NCI-H526 (cell line): Measurements from ENCODE around the gene PAX2.
A peak's percentile ranks its signal among the peaks of the same experiment; 100 is the strongest.

Source experiments
- DNase-seq, 2 experiments: peaks; one replicate each; lab custom pipeline; 2025; lab: John Stamatoyannopoulos, UW

Gene PAX2

DNA sequence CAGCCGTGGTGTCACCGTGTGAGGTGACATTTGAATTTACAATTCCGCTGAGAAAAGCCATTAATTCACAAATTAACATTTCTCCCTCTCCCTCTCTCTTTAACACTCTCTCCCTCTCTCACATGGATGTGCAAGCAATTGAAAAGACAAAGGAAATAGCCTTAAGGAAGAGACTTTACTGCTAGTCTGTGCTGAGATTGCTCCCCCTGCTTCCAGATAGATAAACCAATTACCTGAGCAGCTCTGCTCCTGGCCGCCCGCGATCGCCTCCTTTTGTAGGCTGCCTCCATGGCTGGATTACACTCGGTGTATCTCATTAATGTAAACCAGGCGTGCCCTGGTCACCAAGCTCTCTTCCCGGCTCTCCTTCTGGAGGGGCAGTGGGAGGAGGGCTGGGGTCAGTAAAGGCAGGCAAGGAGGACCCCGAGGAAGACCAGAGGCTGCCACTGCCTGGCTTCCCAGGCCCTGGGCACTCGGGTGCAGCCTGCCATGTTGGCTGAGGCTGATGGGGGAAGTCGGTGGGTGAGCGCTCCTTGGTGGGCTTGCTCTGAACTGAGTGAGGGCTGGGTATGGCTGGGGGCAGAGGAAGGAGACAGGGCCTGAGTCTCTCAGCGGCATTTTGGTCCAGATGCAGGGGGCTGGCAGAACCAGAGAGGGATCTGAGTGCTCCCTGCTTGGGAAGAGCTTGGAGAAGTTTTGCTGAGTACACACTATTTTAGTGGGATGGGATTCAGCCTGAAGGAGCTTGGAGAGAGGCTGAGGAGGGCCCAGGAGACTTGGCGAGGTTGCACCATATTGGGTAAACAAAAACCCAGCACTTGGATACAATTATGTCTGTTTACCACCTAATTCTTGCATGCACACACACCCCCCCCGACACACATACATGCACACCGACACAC is 42.9 kb downstream of the PAX2 start:
- peak in 1 of 2 experiments; percentile 28 for DNase-seq

- peak; percentile 14 to 22 for DNase-seq
These were observed 45.4 kb downstream of the PAX2 start for GRCh38 chr10:100790761-100791208.

DNA sequence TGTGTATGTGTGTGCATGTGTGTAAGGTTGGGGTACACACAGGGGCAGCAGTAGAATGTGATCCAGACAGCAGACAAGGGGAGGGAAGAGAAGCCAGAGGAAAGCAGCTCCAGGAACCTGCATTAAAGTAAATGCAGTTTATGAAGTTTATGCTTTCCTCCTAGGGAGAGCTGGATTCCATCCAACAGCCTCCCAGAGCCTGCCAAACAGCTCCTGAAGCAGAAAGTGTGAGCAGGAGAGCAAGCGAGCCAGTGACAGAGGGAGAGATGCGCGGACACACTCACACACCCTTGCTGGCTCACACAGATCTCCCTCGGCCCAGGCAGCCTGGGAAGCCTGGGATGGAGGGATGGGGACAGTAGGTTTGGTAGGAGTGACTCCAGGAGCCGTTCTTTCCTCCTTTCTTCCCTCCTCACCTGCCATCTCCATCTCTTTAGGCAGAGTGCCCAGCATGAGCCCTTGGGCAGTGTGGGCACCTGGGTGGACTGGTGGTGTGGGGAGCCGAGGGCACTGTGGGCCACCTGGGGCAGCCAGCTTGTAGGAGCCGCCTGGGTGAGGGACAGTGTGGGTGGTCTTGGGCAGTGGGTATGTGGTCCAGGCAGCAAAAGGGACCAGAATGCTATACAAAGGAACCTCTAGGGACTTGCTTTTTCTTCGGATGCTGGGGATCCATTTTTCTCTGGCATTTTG is 46.1 kb downstream of the PAX2 start:
- no peak for DNase-seq

GRCh38 chr10:100792574-100792973 is 47.2 kb downstream of the PAX2 start:
- peak; percentile 68 to 84 for DNase-seq

- DNase-seq: no peak
These were observed 47.7 kb downstream of the PAX2 start for GRCh38 chr10:100793055-100793454.

- no peak for DNase-seq
These were observed 54.5 kb downstream of the PAX2 start for GRCh38 chr10:100799881-100800280.

- no peak for DNase-seq
These were observed 55.5 kb downstream of the PAX2 start for GRCh38 chr10:100800931-100801330.

GRCh38 chr10:100802196-100802595 is 56.8 kb downstream of the PAX2 start:
- no peak for DNase-seq

DNA sequence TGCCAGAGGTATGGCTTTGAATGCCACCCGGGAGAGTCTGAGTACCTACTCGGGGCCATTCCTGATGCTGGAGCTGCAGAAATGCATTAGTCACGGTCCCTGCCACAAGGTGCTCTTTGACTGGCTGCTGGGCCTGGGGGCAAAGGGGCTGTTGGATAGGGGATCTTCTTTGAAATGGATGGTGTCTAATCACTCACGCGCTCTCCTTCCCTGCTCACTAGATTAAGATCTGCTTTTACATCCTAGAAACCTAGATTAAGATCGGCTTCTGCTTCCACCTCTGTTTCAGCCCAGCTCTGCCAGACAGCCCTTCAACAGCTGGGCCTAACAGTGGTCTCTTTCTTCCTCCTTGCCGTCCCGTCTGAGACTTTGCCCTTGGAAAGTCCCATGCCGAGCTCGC is 57.2 kb downstream of the PAX2 start:
- no peak for DNase-seq

DNA sequence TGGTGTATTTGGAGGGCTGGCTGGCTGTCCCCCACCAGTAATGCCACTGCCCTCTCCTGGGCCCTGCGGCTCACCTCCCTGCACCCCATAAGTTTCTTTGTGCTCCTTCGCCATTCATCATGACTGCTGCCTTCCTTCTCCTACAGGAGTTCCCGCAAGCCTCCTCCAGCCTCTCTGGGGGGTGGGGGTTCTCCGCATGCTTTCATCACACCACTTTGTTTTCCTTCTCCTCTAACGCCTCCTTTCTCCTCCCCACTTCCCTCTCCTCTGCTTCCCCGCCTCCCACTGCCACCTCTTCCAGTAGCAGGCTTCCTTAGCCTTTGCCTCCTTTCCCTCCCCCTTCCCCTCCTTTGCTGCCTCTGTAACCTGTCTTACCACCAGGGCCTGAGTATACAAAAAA is 58.1 kb downstream of the PAX2 start:
- DNase-seq: no peak

DNA sequence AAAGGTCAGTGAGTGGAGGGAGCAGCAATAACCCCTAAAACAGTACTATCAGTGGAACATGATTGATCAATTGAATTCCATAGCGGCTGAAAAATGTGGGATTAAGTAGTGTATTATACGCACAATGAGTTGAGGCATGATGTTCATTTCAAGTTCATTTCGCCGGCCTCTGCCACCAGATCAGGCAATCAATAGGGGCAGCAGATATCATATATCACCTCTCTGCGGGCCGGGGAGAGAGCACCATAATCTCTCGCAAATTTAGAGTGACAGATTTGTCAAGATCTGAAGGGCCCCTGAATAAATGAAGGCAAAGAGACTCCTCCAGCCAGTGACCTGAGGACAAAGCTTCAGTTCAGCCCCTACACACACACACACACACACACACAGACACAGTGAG is 58.5 kb downstream of the PAX2 start:
- no peak for DNase-seq

GRCh38 chr10:100805543-100806355 is 60.4 kb downstream of the PAX2 start:
- no peak for DNase-seq

DNA sequence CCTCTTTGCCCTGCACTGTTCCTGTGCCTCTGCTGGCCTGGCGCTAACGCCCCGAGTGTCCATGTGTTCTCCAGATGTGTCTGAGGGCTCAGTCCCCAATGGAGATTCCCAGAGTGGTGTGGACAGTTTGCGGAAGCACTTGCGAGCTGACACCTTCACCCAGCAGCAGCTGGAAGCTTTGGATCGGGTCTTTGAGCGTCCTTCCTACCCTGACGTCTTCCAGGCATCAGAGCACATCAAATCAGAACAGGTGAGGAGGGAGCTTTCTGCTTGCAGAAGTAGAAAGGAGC is 60.9 kb downstream of the PAX2 start:
- no peak for DNase-seq

DNA sequence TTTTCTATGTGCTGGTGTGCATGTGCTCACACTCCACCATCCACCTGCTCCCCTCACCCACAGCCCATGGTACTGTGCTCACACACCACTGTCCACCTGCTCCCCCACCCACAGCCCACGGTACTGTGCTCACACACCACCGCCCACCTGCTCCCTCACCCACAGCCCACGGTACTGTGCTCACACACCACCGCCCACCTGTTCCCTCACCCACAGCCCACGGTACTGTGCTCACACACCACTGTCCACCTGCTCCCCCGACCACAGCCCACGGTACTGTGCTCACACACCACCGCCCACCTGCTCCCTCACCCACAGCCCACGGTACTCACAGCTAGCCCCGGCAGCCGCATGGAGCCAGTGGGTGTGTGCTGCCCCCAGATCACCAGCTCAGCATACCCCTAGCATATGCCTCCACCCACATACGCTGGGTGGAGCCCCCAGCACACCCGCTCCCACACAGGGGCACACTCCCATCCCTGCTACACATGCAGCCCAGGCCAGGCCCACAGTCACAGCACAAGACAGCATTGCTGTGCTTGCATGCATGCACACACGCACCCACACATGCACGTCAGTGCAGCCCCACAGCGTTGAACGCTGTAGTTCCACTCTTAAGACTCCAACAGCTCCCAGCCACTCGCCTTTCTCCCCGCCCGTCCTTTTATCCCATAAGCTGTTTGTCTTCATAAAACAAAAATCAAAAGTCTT is 62.0 kb downstream of the PAX2 start:
- DNase-seq: no peak

DNA sequence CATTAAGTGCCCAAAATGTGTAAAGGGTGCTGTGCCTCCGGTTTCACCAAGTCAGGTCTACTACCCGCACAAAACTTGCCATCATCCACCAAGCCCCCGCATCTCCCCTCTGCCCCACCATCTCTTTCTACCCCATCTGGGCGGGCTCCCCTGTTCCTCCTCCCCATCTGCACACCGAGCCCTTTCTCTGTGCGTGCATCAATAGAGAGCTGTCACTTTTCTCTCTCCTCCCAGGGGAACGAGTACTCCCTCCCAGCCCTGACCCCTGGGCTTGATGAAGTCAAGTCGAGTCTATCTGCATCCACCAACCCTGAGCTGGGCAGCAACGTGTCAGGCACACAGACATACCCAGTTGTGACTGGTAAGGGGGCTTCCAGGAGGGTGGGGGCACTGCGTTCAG is 63.5 kb downstream of the PAX2 start:
- no peak for DNase-seq

DNA sequence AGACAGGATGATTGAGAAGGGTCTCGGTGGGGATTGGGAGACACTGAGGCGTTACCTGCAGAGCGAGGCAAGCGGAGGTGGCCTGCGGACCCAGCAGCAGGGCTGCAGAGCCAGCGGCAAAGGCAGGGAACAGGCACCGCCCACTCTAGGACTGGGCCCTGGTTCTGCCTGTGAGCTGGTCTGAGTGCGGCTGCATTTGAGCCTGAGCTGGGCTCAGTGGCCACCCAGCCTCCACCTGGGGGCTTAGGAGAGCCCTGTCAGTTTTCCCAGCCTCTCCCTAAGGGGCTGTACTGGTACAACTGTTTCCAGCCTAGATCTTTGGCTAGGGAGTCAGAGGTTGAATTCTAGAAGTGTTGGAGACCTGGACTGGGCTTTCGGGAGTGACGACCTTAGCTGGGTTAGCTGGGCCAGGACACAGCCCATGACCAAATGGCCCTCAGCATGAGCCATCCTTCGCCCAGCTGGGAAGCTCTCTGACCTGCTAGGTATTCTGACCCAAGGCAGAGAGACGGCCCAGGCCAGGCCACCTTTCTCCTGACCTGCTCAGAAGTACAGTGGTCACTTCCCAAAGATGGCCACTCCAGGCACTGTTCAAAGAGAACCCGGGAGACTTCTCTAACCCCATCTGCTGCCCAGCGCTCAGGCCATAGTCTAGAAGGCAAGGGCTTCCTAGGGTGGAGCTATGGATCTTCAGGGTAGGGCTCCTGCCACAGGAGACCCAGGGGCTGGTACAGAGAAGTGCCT is 64.9 kb downstream of the PAX2 start:
- no peak for DNase-seq

GRCh38 chr10:100810835-100811116 is 65.4 kb downstream of the PAX2 start:
- DNase-seq: no peak

GRCh38 chr10:100811261-100811660 is 65.9 kb downstream of the PAX2 start:
- no peak for DNase-seq

GRCh38 chr10:100811752-100812750 is 66.7 kb downstream of the PAX2 start:
- no peak for DNase-seq

DNA sequence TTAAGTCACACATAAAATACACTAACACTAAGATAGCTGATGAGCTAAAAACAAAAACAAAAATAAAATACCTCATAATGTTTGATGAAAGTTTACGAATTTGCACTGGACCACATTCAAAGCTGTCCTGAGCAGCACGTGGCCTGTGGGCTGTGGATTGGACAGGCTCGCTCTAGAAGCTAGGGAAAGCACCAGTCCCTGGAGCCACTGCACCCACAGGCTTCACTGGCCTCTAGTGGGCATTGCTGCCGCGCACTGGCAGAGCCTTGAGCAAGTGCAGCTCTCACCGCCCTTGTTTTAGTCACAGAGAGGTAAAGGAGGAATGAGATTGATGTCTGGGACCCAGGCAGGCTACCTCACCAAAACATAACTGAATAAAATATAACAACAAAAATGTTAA is 67.6 kb downstream of the PAX2 start:
- DNase-seq: no peak
